PC-9 (cell line): Measurements from ENCODE around the gene IL6R. TPM values are rescaled to one million over a fixed set of nuclear protein-coding genes. Genes with fewer than 3 reads are reported as not detected.

Source experiments
- BruUV-seq: library from RNA; stranded (reverse); fragments of 400-500 nt; replicated peaks from 2 replicates; lab custom pipeline; 2021; lab: Mats Ljungman, UMichigan
- CTCF ChIA-PET: fragments of 300-600 bp; sonication (Branson Sonifier 250); formaldehyde crosslinking; loops from one replicate; lab custom pipeline; 2022; ENCODE audit warnings: antibody characterized with exemption; lab: Charles Lee
- POLR2A ChIA-PET: fragments of 300-600 bp; sonication (Branson Sonifier 250); formaldehyde crosslinking; loops from one replicate; lab custom pipeline; 2022; ENCODE audit warnings: antibody characterized with exemption; ENCODE audit not compliant: unreplicated experiment; lab: Charles Lee
- DNase-seq, 2 experiments: peaks; one replicate each; pipeline versions ENCODE4 v3.0.0 to v3.0.0-alpha.2; 2015 to 2022; ENCODE audit warnings: mixed read lengths in 1 of 2
- H2AFZ ChIP-seq: fragments of 200-600 bp; sonication (generic); 2 replicates; pipeline ENCODE4 v1.8.1; 2017; ENCODE audit warnings: antibody characterized with exemption
- H3F3A ChIP-seq: fragments of 200-600 bp; sonication (generic); 2 replicates; pipeline ENCODE4 v1.8.1; 2017; ENCODE audit warnings: antibody characterized with exemption, mild to moderate bottlenecking, low read depth; ENCODE audit not compliant: insufficient read depth
- H3K27ac ChIP-seq: fragments of 200-600 bp; sonication (generic); 2 replicates; pipeline ENCODE4 v1.6.1; 2016; ENCODE audit warnings: mixed run types
- H3K27me3 ChIP-seq: fragments of 200-600 bp; sonication (generic); 2 replicates; pipeline ENCODE4 v1.6.1; 2016; ENCODE audit warnings: low read depth, mixed run types; ENCODE audit not compliant: insufficient read depth
- H3K36me3 ChIP-seq: fragments of 200-600 bp; sonication (generic); 2 replicates; pipeline ENCODE4 v1.6.1; 2016; ENCODE audit warnings: low read depth, mixed run types
- H3K4me1 ChIP-seq: fragments of 200-600 bp; sonication (generic); replicated peaks from 2 replicates; pipeline ENCODE4 v1.6.1; 2016; ENCODE audit warnings: mixed run types; ENCODE audit not compliant: insufficient read depth
- H3K4me2 ChIP-seq: fragments of 200-600 bp; sonication (generic); 2 replicates; pipeline ENCODE4 v1.6.1; 2017; ENCODE audit warnings: mixed run types
- H3K4me3 ChIP-seq: fragments of 200-600 bp; sonication (generic); 2 replicates; pipeline ENCODE4 v1.6.1; 2016; ENCODE audit warnings: mixed run types
- H3K79me2 ChIP-seq: fragments of 200-600 bp; sonication (generic); 2 replicates; pipeline ENCODE4 v1.6.1; 2017; ENCODE audit warnings: low read depth, mixed run types
- H3K9me2 ChIP-seq: fragments of 200-600 bp; sonication (generic); 2 replicates; pipeline ENCODE4 v1.8.1; 2017; ENCODE audit warnings: mild to moderate bottlenecking; ENCODE audit not compliant: insufficient read depth
- H3K9me3 ChIP-seq: fragments of 200-600 bp; sonication (generic); 2 replicates; pipeline ENCODE4 v1.8.1; 2016; ENCODE audit warnings: low read depth; ENCODE audit not compliant: insufficient read depth
- H4K20me1 ChIP-seq: fragments of 200-600 bp; sonication (generic); 2 replicates; pipeline ENCODE4 v1.8.1; 2017; ENCODE audit not compliant: insufficient read depth
- EZH2 ChIP-seq: fragments of 200-600 bp; sonication (generic); IDR thresholded peaks from 2 replicates; pipeline ENCODE4 v1.8.0; 2017; ENCODE audit warnings: antibody characterized with exemption, low read depth
- intact Hi-C: fragments of 100-400 bp; cut with micrococcal nuclease; formaldehyde crosslinking; loops from one replicate; pipeline ENCODE4 v1.10.0; 2022; ENCODE audit not compliant: unreplicated experiment
- total RNA-seq: library from RNA; stranded (reverse); gene quantifications from 2 replicates; pipeline ENCODE4 v1.2.3, GENCODE V29; 2021
- TF ChIP-seq, protein P1 (sequence below): fragments of 200-600 bp; sonication (generic); conservative IDR thresholded peaks from 2 replicates; pipeline ENCODE4 v1.6.1; 2017; ENCODE audit warnings: mixed run types, antibody characterized with exemption, mild to moderate bottlenecking, moderate library complexity

Gene IL6R
- total RNA-seq, 1 experiment from 2014 or later, result 3.2 TPM

DNA sequence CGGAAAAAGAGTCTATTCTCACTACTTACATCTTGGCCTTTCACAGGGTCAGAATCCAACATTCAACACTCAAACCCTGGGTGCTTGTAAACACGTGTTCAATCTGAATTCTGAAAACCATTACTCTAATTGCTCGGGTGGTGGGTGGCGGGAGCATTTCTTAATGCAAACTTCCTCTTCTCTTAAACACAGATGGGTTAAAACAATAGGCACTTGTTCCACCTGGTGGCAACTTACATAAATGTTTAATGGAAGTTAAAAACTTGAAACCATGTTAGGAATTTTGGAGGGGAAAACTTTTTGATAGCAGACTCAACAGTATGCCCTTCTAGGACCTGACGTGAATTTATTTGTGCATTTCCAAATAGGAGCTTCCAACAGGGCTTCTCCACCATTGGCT, 73.5 kb downstream of the IL6R start:
- Histone ChIP-seq H3K36me3 (no peaks in the 10 kb centered on the region), H3K9me3 (no peaks in the 10 kb centered on the region), H3F3A (peaks cover 18% of the 10 kb centered on the region), H4K20me1 (no peaks in the 10 kb centered on the region), H3K27ac (no peak overlapping the region), H3K4me1 (0 out of 2 replicates have a peak, but pooled peaks cover 12% of the 10 kb centered on the region), H3K4me2 (no peak overlapping the region), H3K9me2 (no peaks in the 10 kb centered on the region), H3K27me3 (no peaks in the 10 kb centered on the region), H2AFZ (no peak overlapping the region), H3K4me3 (no peak overlapping the region), H3K79me2 (no peaks in the 10 kb centered on the region)
- DNase-seq, result peak; percentile 18 to 51
- ChIA-PET POLR2A (interaction anchor here (0.6 kb wide), 1 partner anchor 476 kb away, joined by 5 read pairs; no protein-coding TSS in a partner anchor), CTCF (interaction anchor here (0.5 to 0.6 kb wide), 4 partner anchors 41 to 597 kb away, joined by 3 to 19 read pairs (median 9); no protein-coding TSS in a partner anchor)
- intact Hi-C loops, result loop anchor here (1.0 to 5.0 kb wide), 5 partner anchors 60 to 281 kb away; partner anchors contain the start of genes HAX1 and IL6R
- TF ChIP-seq, protein P1, sequence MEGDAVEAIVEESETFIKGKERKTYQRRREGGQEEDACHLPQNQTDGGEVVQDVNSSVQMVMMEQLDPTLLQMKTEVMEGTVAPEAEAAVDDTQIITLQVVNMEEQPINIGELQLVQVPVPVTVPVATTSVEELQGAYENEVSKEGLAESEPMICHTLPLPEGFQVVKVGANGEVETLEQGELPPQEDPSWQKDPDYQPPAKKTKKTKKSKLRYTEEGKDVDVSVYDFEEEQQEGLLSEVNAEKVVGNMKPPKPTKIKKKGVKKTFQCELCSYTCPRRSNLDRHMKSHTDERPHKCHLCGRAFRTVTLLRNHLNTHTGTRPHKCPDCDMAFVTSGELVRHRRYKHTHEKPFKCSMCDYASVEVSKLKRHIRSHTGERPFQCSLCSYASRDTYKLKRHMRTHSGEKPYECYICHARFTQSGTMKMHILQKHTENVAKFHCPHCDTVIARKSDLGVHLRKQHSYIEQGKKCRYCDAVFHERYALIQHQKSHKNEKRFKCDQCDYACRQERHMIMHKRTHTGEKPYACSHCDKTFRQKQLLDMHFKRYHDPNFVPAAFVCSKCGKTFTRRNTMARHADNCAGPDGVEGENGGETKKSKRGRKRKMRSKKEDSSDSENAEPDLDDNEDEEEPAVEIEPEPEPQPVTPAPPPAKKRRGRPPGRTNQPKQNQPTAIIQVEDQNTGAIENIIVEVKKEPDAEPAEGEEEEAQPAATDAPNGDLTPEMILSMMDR, result peak; percentile 55; the same call in 1 of the 2 replicates
- no peak for TF ChIP-seq EZH2
- BruUV-seq, result no TSS peak

DNA sequence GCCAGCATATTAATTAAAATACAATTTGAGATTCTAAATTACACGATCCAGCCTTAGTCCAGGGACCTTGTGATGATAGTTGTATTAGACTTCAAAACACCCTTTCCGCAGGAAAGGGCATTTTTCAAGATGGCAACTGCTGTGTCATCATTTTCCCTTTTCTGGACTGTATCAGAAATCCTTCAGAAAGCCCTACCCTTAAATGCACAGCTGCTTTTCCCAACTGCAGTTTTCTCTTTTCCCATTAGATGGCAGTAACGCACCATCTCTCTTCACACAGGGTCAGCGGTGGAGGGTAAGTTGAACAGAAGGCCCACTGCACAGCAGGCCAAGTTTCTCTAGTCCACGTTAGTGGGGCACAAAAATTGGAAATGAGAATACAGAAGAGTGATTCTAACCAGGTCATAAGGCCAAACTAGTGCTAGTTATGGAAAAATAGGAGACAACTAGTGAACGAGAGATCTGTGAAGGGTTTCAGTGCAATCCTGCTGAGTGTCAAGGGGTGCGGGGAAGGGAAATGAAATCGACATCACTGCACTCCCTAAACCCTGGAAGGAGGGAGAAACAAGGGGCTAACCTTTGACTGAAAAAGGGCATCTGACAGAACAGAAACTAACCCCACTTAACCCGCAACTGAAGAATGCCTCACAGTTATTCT, 74.8 kb downstream of the IL6R start:
- intact Hi-C loops, result loop anchor here (1.0 to 10.0 kb wide), 6 partner anchors 61 to 395 kb away; partner anchors contain the start of genes HAX1 and KCNN3
- H2AFZ ChIP-seq, result no peak overlapping the region
- TF ChIP-seq EZH2, result no peak
- TF ChIP-seq, protein P1, result peak; percentile 97
- no peaks in the 10 kb centered on the region for H3K36me3 ChIP-seq
- no peak overlapping the region for H3K4me3 ChIP-seq
- peak overlapping the region; percentile 7; the same call in 1 of the 2 replicates for H3K4me2 ChIP-seq
- no peaks in the 10 kb centered on the region for H3K9me2 ChIP-seq
- peak; percentile 65 to 71 for DNase-seq
- ChIA-PET CTCF (interaction anchor here (0.5 to 2.6 kb wide), 3 partner anchors 67 to 394 kb away, joined by 3 to 12 read pairs (median 7); no protein-coding TSS in a partner anchor), POLR2A (interaction anchor here (0.6 kb wide), 1 partner anchor 605 kb away, joined by 3 read pairs; no protein-coding TSS in a partner anchor)
- H3K79me2 ChIP-seq, result no peaks in the 10 kb centered on the region
- H3K4me1 ChIP-seq, result 0 out of 2 replicates have a peak, but pooled peaks cover 12% of the 10 kb centered on the region
- no TSS peak for BruUV-seq
- peaks cover 25% of the 10 kb centered on the region for H3F3A ChIP-seq
- no peaks in the 10 kb centered on the region for H3K27me3 ChIP-seq
- no peaks in the 10 kb centered on the region for H3K9me3 ChIP-seq
- no peaks in the 10 kb centered on the region for H4K20me1 ChIP-seq
- H3K27ac ChIP-seq, result no peak overlapping the region

DNA sequence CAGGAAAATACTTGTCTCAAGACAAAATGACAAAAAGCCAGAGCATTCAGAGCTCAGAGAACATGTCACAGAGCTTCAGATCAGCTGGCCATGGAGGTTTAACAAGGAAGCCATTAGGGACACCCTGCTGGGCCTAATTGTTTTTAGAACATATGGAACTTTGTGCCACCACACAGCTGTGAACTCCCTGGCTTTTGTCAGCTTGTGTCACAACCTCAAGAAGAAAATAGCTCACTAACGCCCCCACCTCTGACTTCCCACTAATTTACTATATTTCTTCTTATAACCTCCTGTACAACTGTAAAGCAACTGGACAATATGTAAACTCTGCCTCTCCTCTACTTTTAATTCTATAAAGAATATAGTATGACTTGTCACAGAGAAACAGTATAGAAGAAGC, 75.9 kb downstream of the IL6R start:
- ChIA-PET CTCF (interaction anchor here (0.6 to 2.6 kb wide), 2 partner anchors 8 to 66 kb away, joined by 6 to 12 read pairs; no protein-coding TSS in a partner anchor), POLR2A (no interaction called here)
- no peaks in the 10 kb centered on the region for H3K9me2 ChIP-seq

More for the DNA sequence above, 75.9 kb downstream of the IL6R start:
- H3K9me3 ChIP-seq, result no peaks in the 10 kb centered on the region
- H3K79me2 ChIP-seq, result no peaks in the 10 kb centered on the region
- H4K20me1 ChIP-seq, result no peaks in the 10 kb centered on the region
- TF ChIP-seq, protein P1, result no peak
- TF ChIP-seq EZH2, result no peak
- H3K36me3 ChIP-seq, result no peaks in the 10 kb centered on the region
- H3K4me1 ChIP-seq, result 0 out of 2 replicates have a peak, but pooled peaks cover 11% of the 10 kb centered on the region
- no peak overlapping the region for H3K4me3 ChIP-seq
- peaks cover 26% of the 10 kb centered on the region for H3F3A ChIP-seq
- intact Hi-C loops, result loop anchor here (10.0 kb wide), 1 partner anchor 394 kb away; the partner anchor contains the start of gene KCNN3
- BruUV-seq, result no TSS peak
- H3K4me2 ChIP-seq, result no peak overlapping the region
- DNase-seq, result no peak
- H3K27me3 ChIP-seq, result peaks cover 10% of the 10 kb centered on the region; the same call in 1 of the 2 replicates
- no peak overlapping the region for H3K27ac ChIP-seq
- H2AFZ ChIP-seq, result no peak overlapping the region
